Measurements from ENCODE around the gene RALGAPA1.

GRCh38 chr14:35578135-35578534 is 231.0 kb downstream of the RALGAPA1 start:
- TF ChIP-seq SIN3A (IDR thresholded peaks at IDR 0.05; ENCODE audit: borderline replicate concordance, insufficient read depth, low read length) (no peak), POLR2AphosphoS5 (IDR thresholded peaks at IDR 0.05; ENCODE audit: low read depth, low read length) (no peak), TAF1 (IDR thresholded peaks at IDR 0.05; ENCODE audit: borderline replicate concordance, insufficient read depth, low read length) (no peak), REST (IDR thresholded peaks at IDR 0.05; ENCODE audit: insufficient read depth in 1 of 2, low read depth in 2 of 2, low read length in 2 of 2) (no peak), FOXP2 (optimal IDR thresholded peaks at IDR 0.05; ENCODE audit: borderline replicate concordance, extremely low read depth, extremely low read length, insufficient read depth) (no peak)

Data from PFSK-1 (cell line).